Measurements from ENCODE around the gene NUDCD3. TPM values are rescaled to one million over a fixed set of nuclear protein-coding genes. Genes with fewer than 3 reads are reported as not detected.
A peak's percentile ranks its signal among the peaks of the same experiment; 100 is the strongest.

NUDCD3 gene
- total and polyA plus RNA-seq, 2 experiments from 2014 or later = 35.7 to 42.7 TPM

DNA sequence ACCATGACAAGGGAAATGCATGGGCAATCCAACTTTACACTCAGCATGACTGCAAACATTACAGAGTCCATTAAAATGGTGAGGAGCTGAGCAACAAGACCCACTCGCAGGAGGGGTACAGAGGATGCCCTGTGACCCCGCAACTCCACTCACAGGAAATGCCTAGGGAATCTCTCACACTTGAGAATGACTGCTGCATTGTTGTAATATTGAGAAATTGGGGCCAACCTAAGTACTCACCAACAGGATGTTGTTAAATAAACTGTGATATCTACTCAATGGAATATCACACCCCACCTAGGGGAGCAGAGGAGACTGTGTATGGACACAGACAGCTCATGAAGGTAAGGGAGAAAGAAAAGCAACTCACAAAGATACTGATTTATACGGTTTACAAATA lies 111.7 kb downstream of the NUDCD3 start (continued):
- no peak for TF ChIP-seq ZNF114 (CRISPR knock-in tag; IDR thresholded peaks at IDR 0.05)

DNA sequence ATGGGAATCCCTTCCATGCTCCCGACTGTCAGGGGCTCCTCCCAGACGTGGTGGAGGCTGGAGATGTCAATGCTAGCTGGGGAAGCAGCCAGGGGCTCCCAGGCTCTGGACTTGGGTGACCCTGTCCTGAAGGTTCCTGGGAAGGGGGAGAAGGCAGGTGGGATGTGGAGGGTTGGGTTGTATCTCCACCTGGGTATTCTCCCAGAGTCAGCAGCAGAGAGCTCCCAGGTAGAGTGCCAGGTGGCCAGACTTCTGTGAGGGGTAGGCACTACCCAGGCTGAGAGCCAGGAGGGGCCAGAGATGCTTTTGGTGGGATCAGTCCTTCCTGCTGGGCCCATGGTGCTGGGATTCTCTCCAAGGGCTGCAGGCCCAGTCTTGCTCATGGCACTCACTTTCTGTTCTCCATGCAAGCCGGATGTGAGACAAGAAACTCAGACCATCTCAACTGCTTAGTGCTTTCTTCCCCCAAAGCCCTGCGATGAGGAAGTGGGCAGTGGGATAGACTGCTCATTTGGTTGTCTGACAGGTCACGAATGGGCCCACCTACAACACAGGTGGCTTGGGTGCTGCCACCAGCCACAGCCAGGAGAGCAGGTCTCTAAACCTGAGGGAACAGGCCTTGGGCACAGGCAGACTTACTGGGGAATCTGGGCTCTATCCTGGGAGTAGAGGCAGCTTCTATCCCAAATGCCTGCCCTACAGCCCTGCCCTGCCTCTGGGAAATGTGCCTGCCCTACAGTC lies 112.6 kb downstream of the NUDCD3 start:
- no peaks in the 10 kb centered on the region for H3K9me2 ChIP-seq (ENCODE audit: insufficient read depth)
- TF ChIP-seq, protein P1, sequence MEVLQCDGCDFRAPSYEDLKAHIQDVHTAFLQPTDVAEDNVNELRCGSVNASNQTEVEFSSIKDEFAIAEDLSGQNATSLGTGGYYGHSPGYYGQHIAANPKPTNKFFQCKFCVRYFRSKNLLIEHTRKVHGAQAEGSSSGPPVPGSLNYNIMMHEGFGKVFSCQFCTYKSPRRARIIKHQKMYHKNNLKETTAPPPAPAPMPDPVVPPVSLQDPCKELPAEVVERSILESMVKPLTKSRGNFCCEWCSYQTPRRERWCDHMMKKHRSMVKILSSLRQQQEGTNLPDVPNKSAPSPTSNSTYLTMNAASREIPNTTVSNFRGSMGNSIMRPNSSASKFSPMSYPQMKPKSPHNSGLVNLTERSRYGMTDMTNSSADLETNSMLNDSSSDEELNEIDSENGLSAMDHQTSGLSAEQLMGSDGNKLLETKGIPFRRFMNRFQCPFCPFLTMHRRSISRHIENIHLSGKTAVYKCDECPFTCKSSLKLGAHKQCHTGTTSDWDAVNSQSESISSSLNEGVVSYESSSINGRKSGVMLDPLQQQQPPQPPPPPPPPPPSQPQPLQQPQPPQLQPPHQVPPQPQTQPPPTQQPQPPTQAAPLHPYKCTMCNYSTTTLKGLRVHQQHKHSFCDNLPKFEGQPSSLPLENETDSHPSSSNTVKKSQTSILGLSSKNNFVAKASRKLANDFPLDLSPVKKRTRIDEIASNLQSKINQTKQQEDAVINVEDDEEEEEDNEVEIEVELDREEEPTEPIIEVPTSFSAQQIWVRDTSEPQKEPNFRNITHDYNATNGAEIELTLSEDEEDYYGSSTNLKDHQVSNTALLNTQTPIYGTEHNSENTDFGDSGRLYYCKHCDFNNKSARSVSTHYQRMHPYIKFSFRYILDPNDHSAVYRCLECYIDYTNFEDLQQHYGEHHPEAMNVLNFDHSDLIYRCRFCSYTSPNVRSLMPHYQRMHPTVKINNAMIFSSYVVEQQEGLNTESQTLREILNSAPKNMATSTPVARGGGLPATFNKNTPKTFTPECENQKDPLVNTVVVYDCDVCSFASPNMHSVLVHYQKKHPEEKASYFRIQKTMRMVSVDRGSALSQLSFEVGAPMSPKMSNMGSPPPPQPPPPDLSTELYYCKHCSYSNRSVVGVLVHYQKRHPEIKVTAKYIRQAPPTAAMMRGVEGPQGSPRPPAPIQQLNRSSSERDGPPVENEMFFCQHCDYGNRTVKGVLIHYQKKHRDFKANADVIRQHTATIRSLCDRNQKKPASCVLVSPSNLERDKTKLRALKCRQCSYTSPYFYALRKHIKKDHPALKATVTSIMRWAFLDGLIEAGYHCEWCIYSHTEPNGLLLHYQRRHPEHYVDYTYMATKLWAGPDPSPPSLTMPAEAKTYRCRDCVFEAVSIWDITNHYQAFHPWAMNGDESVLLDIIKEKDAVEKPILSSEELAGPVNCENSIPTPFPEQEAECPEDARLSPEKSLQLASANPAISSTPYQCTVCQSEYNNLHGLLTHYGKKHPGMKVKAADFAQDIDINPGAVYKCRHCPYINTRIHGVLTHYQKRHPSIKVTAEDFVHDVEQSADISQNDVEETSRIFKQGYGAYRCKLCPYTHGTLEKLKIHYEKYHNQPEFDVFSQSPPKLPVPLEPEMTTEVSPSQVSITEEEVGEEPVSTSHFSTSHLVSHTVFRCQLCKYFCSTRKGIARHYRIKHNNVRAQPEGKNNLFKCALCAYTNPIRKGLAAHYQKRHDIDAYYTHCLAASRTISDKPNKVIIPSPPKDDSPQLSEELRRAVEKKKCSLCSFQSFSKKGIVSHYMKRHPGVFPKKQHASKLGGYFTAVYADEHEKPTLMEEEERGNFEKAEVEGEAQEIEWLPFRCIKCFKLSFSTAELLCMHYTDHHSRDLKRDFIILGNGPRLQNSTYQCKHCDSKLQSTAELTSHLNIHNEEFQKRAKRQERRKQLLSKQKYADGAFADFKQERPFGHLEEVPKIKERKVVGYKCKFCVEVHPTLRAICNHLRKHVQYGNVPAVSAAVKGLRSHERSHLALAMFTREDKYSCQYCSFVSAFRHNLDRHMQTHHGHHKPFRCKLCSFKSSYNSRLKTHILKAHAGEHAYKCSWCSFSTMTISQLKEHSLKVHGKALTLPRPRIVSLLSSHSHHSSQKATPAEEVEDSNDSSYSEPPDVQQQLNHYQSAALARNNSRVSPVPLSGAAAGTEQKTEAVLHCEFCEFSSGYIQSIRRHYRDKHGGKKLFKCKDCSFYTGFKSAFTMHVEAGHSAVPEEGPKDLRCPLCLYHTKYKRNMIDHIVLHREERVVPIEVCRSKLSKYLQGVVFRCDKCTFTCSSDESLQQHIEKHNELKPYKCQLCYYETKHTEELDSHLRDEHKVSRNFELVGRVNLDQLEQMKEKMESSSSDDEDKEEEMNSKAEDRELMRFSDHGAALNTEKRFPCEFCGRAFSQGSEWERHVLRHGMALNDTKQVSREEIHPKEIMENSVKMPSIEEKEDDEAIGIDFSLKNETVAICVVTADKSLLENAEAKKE (CRISPR knock-in tag; IDR thresholded peaks at IDR 0.05) = no peak
- no peak for TF ChIP-seq ETS1 (IDR thresholded peaks at IDR 0.05)
- TF ChIP-seq, protein P2, sequence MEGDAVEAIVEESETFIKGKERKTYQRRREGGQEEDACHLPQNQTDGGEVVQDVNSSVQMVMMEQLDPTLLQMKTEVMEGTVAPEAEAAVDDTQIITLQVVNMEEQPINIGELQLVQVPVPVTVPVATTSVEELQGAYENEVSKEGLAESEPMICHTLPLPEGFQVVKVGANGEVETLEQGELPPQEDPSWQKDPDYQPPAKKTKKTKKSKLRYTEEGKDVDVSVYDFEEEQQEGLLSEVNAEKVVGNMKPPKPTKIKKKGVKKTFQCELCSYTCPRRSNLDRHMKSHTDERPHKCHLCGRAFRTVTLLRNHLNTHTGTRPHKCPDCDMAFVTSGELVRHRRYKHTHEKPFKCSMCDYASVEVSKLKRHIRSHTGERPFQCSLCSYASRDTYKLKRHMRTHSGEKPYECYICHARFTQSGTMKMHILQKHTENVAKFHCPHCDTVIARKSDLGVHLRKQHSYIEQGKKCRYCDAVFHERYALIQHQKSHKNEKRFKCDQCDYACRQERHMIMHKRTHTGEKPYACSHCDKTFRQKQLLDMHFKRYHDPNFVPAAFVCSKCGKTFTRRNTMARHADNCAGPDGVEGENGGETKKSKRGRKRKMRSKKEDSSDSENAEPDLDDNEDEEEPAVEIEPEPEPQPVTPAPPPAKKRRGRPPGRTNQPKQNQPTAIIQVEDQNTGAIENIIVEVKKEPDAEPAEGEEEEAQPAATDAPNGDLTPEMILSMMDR (conservative IDR thresholded peaks at IDR 0.05; ENCODE audit: low read depth in 2 of 2) = no peak
- no peak for TF ChIP-seq EZH2phosphoT487 (IDR thresholded peaks at IDR 0.05; ENCODE audit: unreplicated experiment)
- TF ChIP-seq POLR2AphosphoS5 (IDR thresholded peaks at IDR 0.05; ENCODE audit: low read depth) = no peak
- no peaks in the 10 kb centered on the region for H3K36me3 ChIP-seq (ENCODE audit: insufficient read depth)
- no peaks in the 10 kb centered on the region for H3F3A ChIP-seq (replicated peaks; ENCODE audit: low read depth)
- ATAC-seq (peak; percentile 10; the same call in 2 of the 3 replicates), DNase-seq (ENCODE audit: low spot score) (no peak)
- no peak overlapping the region for H3K4me3 ChIP-seq
- no peaks in the 10 kb centered on the region; the same call in 2 of the 3 replicates for H3K4me1 Mint-ChIP-seq
- no peaks in the 10 kb centered on the region for H3K27me3 ChIP-seq (ENCODE audit: insufficient read depth)
- no peak overlapping the region for H2AFZ ChIP-seq
- peaks cover 20% of the 10 kb centered on the region for H3K27me3 Mint-ChIP-seq (ENCODE audit: insufficient read depth, low read depth, poor library complexity)
- H4K20me1 ChIP-seq (replicated peaks; ENCODE audit: insufficient read depth) = no peaks in the 10 kb centered on the region; the same call in 1 of the 2 replicates
- no peak overlapping the region for H3K27ac ChIP-seq (ENCODE audit: low read depth)
- H3K79me2 ChIP-seq (replicated peaks; ENCODE audit: insufficient read depth) = no peaks in the 10 kb centered on the region
- H3K9me3 Mint-ChIP-seq = no peaks in the 10 kb centered on the region
- H3K27ac Mint-ChIP-seq = no peak overlapping the region
- no peaks in the 10 kb centered on the region for H3K36me3 Mint-ChIP-seq (ENCODE audit: low read depth)
- H3K4me2 ChIP-seq = no peak overlapping the region
- H3K4me1 ChIP-seq (ENCODE audit: insufficient read depth) = no peaks in the 10 kb centered on the region
- H3K4me3 Mint-ChIP-seq = no peak overlapping the region
